GM19099 (cell line): Measurements from ENCODE around the gene ACACA.
A peak's percentile ranks its signal among the peaks of the same experiment; 100 is the strongest.

Source experiments
- POLR2A ChIP-seq: IDR thresholded peaks from 3 replicates; pipeline ENCODE4 v1.6.1; 2011; ENCODE audit warnings: low read depth; ENCODE audit not compliant: insufficient read length; ENCODE audit errors: extremely low read depth

Gene ACACA

DNA sequence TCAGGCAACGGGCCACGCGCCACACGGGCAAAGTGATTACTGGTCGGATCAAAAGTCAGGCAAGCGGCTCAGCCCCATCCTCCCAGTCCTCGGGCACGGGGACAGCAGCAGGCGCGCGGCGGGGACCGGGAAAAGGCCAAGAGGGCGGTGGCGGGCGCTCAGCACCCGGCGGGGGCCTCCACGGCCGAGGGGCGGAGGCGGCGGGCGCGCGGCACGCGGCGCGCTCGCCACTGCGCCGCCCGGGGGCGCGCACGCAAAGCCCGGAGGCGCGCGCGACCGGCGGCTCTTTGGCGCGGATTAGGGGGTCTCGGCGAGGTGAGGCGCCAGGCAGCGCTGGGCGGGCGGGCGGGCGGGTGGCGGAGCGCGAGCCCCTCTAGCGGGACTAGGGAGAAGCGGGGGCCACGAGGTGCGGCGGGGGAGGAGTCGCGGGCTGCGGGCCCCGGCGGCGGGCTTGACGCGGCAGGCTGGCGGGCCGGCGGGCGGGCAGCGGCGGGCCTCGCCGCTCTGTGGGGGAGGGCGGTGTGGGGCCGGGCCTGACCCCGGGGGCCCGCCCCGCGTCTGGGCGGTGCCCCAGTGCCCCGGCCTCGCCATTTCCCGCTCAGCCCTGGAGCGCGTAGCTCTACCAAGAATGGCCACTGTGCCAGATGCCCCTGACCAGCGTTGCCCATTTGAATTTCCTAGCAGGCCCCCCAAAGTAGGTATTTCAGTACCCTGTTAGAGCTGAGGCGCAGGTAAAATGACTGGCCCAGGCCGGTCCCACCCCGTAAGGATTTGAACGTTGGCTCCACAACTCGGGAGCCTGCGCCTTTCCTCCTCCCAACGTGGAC is at the start of gene ACACA, which contains the start of gene TADA2A:
ACACA (minus strand) TSS at position 202 of the 827 bp plus-strand sequence. CDS start 537 bp downstream, outside the sequence.
TADA2A (plus strand) TSS at position 252 of the 827 bp plus-strand sequence. CDS start 4,480 bp downstream, outside the sequence.
- peak; percentile 85 for TF ChIP-seq POLR2A

GRCh38 chr17:37450112-37450511 is 43.5 kb upstream of the ACACA start:
- TF ChIP-seq POLR2A = no peak

- no peak for TF ChIP-seq POLR2A
Measured at GRCh38 chr17:37447641-37448040, 41.0 kb upstream of the ACACA start.

GRCh38 chr17:37446027-37446426 is 39.4 kb upstream of the ACACA start:
- TF ChIP-seq POLR2A = no peak

DNA sequence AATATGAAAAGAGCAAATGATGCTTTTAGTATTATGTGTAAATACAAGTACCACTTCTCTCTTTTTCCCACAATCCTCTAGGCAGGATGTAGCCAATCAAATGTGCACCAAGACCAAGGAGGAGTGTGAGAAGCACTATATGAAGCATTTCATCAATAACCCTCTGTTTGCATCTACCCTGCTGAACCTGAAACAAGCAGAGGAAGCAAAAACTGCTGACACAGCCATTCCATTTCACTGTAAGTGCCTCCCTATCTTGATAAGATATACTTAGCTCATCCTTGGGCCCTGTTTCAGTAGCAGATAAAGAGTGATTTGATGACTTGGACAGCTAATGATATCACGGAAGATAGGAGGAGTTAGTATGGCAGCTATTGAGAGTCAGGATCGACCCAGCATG is 33.8 kb upstream of the ACACA start:
- no peak for TF ChIP-seq POLR2A

DNA sequence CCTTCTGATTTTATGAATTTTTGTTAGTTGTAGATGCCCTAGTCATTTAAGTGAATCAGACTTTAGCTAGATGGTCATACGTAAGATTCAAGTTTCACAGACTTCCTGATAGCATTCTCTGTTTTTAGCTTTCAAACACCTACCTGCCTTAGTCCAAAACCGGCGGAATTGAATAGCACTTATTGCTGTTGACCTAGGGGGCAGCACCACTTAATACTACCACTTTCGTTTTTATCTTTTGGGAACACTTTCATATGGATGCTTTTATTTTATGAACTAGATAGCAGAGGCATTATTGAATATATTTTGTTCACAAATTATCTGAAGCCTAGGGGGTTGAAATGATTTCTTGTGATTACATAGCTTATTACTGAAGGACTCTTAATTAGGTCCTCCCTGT is 31.5 kb upstream of the ACACA start:
- no peak for TF ChIP-seq POLR2A

GRCh38 chr17:37432671-37433070 is 26.0 kb upstream of the ACACA start:
- no peak for TF ChIP-seq POLR2A

- TF ChIP-seq POLR2A = no peak
Measured at GRCh38 chr17:37430051-37430627, 23.5 kb upstream of the ACACA start.

DNA sequence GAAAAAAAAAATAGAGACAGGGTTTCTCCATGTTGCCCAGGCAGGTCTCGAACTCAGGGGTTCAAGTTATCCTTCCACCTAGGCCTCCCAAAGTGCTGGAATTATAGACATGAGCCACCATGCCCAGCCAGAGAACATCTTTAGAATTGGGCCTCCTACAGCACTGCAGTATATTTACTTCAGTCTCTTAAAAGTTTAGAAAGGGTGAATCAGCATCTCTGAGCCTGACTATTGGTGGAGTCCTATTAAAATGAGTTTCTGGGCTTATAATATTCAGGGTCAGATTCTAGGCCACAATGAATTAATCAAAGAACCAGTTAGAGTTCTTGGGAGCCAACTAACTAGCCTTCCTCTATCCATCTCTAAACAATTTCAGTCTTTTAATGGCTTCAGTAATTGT is 22.8 kb upstream of the ACACA start:
- no peak for TF ChIP-seq POLR2A

GRCh38 chr17:37429039-37429438 is 22.4 kb upstream of the ACACA start:
- TF ChIP-seq POLR2A = no peak

DNA sequence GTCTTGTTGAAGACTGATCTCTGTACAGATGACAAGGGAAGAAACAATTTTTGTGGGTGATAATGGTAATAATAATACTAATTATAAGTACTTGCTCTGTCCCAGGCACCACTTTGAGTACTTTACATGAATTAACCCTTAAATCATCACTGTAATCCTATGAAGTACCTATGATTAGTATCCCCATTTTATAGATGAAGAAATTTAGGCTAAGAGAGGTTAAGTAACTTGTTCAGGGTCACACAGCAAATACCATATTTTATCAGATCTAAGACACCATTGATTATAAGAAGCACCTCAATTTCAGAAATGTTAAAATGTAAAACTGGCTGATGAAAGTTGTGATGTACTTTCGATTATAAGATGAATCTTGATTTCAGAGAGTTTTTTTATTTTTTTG is 18.6 kb upstream of the ACACA start:
- no peak for TF ChIP-seq POLR2A

- TF ChIP-seq POLR2A = no peak
Measured at GRCh38 chr17:37422971-37423625, 16.5 kb upstream of the ACACA start.

DNA sequence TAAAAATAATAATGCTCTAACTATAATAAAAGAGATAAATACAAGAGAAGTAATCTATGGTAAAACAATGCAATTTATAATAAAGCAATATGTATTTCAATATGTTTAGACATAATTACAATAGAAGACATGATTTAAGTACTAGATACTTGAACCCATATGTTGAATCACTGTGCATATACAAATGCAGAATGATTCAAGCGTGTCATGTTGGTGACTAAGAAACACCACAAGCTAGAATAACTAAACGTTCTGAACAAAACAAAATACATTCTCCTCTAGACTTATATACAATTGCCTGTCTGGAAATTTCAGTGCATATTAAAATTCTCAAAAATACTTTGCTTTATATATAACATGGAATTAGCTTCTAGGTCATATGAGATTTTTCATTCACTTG is 11.2 kb upstream of the ACACA start:
- no peak for TF ChIP-seq POLR2A

- TF ChIP-seq POLR2A = no peak
Measured at GRCh38 chr17:37413875-37414519, 7.4 kb upstream of the ACACA start.

GRCh38 chr17:37410357-37410756 is 3.7 kb upstream of the ACACA start:
- no peak for TF ChIP-seq POLR2A
